ENCODE results near the gene E2F2. TPM values are rescaled to one million over a fixed set of nuclear protein-coding genes. Genes with fewer than 3 reads are reported as not detected.
"Not testable (repeated sequence)": the region's sequence is repeated elsewhere in the genome, so short reads cannot be mapped to it uniquely, and the experiment has no call there.

The E2F2 gene
- total RNA-seq, 1 experiment from 2014 or later, result 5.1 TPM

- H2BK5ac ChIP-seq (ENCODE audit: insufficient read length, low read length), result no peak overlapping the region
- no peak overlapping the region for H3T11ph ChIP-seq (ENCODE audit: low read length)
- H3K79me2 ChIP-seq (ENCODE audit: insufficient read depth, low read length), result no peaks in the 10 kb centered on the region
- H3K79me1 ChIP-seq (ENCODE audit: insufficient read depth, low read depth, low read length, poor library complexity, severe bottlenecking), result no peaks in the 10 kb centered on the region
- no peaks in the 10 kb centered on the region for H3K36me3 Mint-ChIP-seq (ENCODE audit: insufficient read depth in 1 of 3, low read depth in 3 of 3)
- H2BK15ac ChIP-seq (ENCODE audit: low read depth, low read length), result no peak overlapping the region
- no peak overlapping the region for H4K5ac ChIP-seq (ENCODE audit: insufficient read length, low read depth, low read length)
- H3K23me2 ChIP-seq (ENCODE audit: insufficient read length, low read depth, low read length, poor library complexity, severe bottlenecking), result no peaks in the 10 kb centered on the region
- H2BK120ac ChIP-seq (ENCODE audit: low read depth, low read length, poor library complexity, severe bottlenecking), result no peak overlapping the region
- peaks cover 10% of the 10 kb centered on the region for H3K27me3 Mint-ChIP-seq (ENCODE audit: low read depth)
- H2BK12ac ChIP-seq (ENCODE audit: insufficient read length, low read depth, low read length), result no peak overlapping the region
- H3K27ac Mint-ChIP-seq, result no peak overlapping the region
- no peak overlapping the region for H2AFZ ChIP-seq (ENCODE audit: low read length)
- H4K91ac ChIP-seq (ENCODE audit: insufficient read length, low read depth, low read length), result no peak overlapping the region
- H4K20me1 ChIP-seq (ENCODE audit: control insufficient read depth, insufficient read depth, insufficient read length), result no peaks in the 10 kb centered on the region
- no peaks in the 10 kb centered on the region for H3K4me1 ChIP-seq (ENCODE audit: insufficient read depth, low read length)
- H2AK5ac ChIP-seq (ENCODE audit: insufficient read length, low read length), result no peak overlapping the region
- H3K9me3 Mint-ChIP-seq, result no peaks in the 10 kb centered on the region
- no peak overlapping the region for H3K4me2 ChIP-seq (ENCODE audit: insufficient read depth, insufficient read length, low read length)
- H3K23ac ChIP-seq (ENCODE audit: insufficient read length, low read depth, low read length), result no peak overlapping the region
- TF ChIP-seq CTCF (conservative IDR thresholded peaks at IDR 0.05), result no peak
- no CpG with 5 or more reads among the region's 8 CpGs for WGBS (ENCODE audit: extremely low coverage, insufficient read length, low lambda C conversion rate)
- no peak overlapping the region for H3K18ac ChIP-seq (ENCODE audit: insufficient read length, low read depth, low read length)
- H3K4ac ChIP-seq (ENCODE audit: low read depth, low read length), result no peak overlapping the region
- H3K27ac ChIP-seq (ENCODE audit: insufficient read length, low read depth, low read length), result no peak overlapping the region
- H2BK20ac ChIP-seq (ENCODE audit: low read depth, low read length, poor library complexity, severe bottlenecking), result no peak overlapping the region
- no peak for DNase-seq
- H4K8ac ChIP-seq (replicated peaks; ENCODE audit: insufficient read length, low read depth, low read length), result no peak overlapping the region
- no peak overlapping the region for H3K9ac ChIP-seq (ENCODE audit: extremely low read depth, insufficient read length, low read length)
- H3K27me3 ChIP-seq (ENCODE audit: insufficient read depth, low read length), result no peaks in the 10 kb centered on the region
- no peaks in the 10 kb centered on the region for H3K9me3 ChIP-seq (ENCODE audit: control insufficient read depth, low read depth, low read length)
- H3K4me3 Mint-ChIP-seq, result no peak overlapping the region
- H3K4me1 Mint-ChIP-seq, result peaks cover 12 to 15% of the 10 kb centered on the region in 2 experiments
- H3K56ac ChIP-seq (ENCODE audit: insufficient read length, low read depth, low read length), result no peak overlapping the region
- no peak overlapping the region for H3K14ac ChIP-seq (ENCODE audit: insufficient read depth, low read length)
Measured at GRCh38 chr1:23543707-23544443, 12.8 kb upstream of the E2F2 start.

- H3K27ac Mint-ChIP-seq, result not testable (repeated sequence)
- H3K4me1 Mint-ChIP-seq, result peaks cover 11 to 15% of the 10 kb centered on the region in 2 experiments
Measured at GRCh38 chr1:23542940-23543339, 11.9 kb upstream of the E2F2 start.

More at GRCh38 chr1:23542940-23543339, 11.9 kb upstream of the E2F2 start:
- H3K79me1 ChIP-seq (ENCODE audit: insufficient read depth, low read depth, low read length, poor library complexity, severe bottlenecking); H3K4me2 ChIP-seq (ENCODE audit: insufficient read depth, insufficient read length, low read length); H2BK20ac ChIP-seq (ENCODE audit: low read depth, low read length, poor library complexity, severe bottlenecking); H3K14ac ChIP-seq (ENCODE audit: insufficient read depth, low read length); H3K79me2 ChIP-seq (ENCODE audit: insufficient read depth, low read length); H4K5ac ChIP-seq (ENCODE audit: insufficient read length, low read depth, low read length); H2BK120ac ChIP-seq (ENCODE audit: low read depth, low read length, poor library complexity, severe bottlenecking); H3T11ph ChIP-seq (ENCODE audit: low read length); H3K23me2 ChIP-seq (ENCODE audit: insufficient read length, low read depth, low read length, poor library complexity, severe bottlenecking); H4K91ac ChIP-seq (ENCODE audit: insufficient read length, low read depth, low read length); H2AFZ ChIP-seq (ENCODE audit: low read length); DNase-seq; H3K56ac ChIP-seq (ENCODE audit: insufficient read length, low read depth, low read length); H3K27ac ChIP-seq (ENCODE audit: insufficient read length, low read depth, low read length); H3K4me1 ChIP-seq (ENCODE audit: insufficient read depth, low read length); H3K18ac ChIP-seq (ENCODE audit: insufficient read length, low read depth, low read length); H3K9me3 Mint-ChIP-seq; H3K36me3 Mint-ChIP-seq (ENCODE audit: insufficient read depth in 1 of 3, low read depth in 3 of 3); H4K20me1 ChIP-seq (ENCODE audit: control insufficient read depth, insufficient read depth, insufficient read length); H3K4ac ChIP-seq (ENCODE audit: low read depth, low read length); H2BK5ac ChIP-seq (ENCODE audit: insufficient read length, low read length); H3K9ac ChIP-seq (ENCODE audit: extremely low read depth, insufficient read length, low read length); H3K23ac ChIP-seq (ENCODE audit: insufficient read length, low read depth, low read length); H2AK5ac ChIP-seq (ENCODE audit: insufficient read length, low read length); H2BK15ac ChIP-seq (ENCODE audit: low read depth, low read length); H3K27me3 ChIP-seq (ENCODE audit: insufficient read depth, low read length); H3K4me3 Mint-ChIP-seq; H2BK12ac ChIP-seq (ENCODE audit: insufficient read length, low read depth, low read length); H3K9me3 ChIP-seq (ENCODE audit: control insufficient read depth, low read depth, low read length); H4K8ac ChIP-seq (replicated peaks; ENCODE audit: insufficient read length, low read depth, low read length): not testable (repeated sequence)
- WGBS (ENCODE audit: extremely low coverage, insufficient read length, low lambda C conversion rate), result no CpG with 5 or more reads among the region's 5 CpGs
- peaks cover 10% of the 10 kb centered on the region for H3K27me3 Mint-ChIP-seq (ENCODE audit: low read depth)
